CD4-positive, alpha-beta T cell treated with Interleukin-17A for 1 hour (primary cell): ENCODE results near the gene DIRAS1.

Experiments
- DNase-seq: peaks from one replicate; pipeline ENCODE4 v3.0.0-alpha.2; 2020

DIRAS1 gene

DNA sequence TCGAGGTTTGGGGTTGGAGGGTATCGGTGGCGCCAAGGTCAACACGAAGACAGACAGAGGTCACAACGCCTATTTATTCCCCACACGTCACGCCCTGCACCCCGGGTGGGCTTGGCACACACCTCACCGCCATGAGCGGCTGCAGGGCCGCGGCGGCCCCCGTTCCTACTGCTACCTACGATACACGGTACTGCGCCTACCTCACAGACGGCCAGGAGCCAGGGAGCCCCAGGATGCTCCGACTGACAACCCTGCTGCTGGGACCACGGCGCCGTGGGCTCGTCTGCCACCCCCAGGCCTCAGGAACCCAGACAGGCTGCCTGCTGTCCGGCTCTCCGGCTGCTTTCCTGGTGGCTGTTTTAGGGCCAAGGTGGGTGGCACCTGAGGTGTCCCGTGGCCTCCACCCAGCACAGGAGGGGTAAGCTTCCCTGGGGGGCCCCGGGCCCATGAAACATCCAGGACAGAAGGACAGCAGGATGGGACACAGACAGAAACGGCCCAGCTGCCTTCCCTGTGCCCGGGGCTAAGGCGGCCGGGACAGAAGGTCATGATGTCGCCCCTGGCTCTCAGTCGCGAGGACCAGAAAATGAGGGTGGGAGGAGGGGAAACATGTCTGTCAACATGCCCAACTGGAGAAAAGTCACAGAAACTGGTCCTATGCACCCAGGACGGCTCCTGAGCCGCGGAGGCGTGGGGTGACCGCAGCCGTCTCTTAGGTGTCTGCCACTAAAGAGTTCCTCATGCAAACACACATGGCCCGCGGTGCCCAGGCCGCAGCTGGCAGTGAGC lies 33.7 kb upstream of the DIRAS1 start:
- no peak for DNase-seq

DNA sequence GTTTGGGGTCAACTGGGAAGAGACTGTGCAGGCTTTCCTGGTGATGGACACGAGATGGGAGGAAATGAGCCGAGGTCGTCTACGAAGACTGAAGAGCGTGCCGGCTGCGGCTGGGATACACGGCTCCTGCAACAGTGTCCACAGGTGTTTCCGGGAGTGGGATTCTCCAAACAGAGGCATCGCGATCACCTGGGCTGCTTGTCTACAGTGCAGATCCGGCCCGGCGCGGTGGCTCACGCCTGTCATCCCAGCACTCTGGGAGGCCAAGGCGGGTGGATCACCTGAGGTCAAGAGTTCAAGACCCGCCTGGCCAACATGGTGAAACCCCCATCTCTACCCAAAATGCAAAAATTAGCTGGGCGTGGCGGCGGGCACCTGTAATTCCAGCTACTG lies 30.3 kb upstream of the DIRAS1 start:
- DNase-seq: no peak

- DNase-seq: no peak
Observed at GRCh38 chr19:2750808-2751437, 29.8 kb upstream of the DIRAS1 start.

- no peak for DNase-seq
Observed at GRCh38 chr19:2747349-2747748, 26.2 kb upstream of the DIRAS1 start.

GRCh38 chr19:2744113-2744512 lies 22.9 kb upstream of the DIRAS1 start:
- no peak for DNase-seq

- DNase-seq: no peak
Observed at GRCh38 chr19:2743099-2743498, 21.9 kb upstream of the DIRAS1 start.

DNA sequence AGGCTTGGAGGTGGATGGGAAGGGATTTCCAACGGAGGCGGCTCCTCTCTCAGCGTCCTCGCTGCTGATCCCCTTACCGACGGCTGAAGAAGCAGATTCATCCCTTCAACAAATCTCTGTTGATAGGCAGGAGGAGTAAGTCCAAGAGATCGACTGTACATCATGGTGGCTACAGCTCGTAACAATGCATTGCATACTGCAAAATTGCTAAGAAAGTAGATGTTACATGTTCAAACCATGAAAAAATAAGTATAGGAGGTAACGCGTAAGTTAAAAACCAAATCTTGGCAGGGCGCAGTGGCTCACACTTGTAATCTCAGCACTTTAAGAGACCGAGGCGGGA lies 19.1 kb upstream of the DIRAS1 start:
- DNase-seq: no peak

GRCh38 chr19:2739602-2740313 lies 18.6 kb upstream of the DIRAS1 start, which contains the start of gene SLC39A3:
Gene SLC39A3 (minus strand): TSS chr19:2740017. CDS start chr19:2737257, 2,760 bp downstream.
- peak; percentile 99 for DNase-seq

- DNase-seq: no peak
Observed at GRCh38 chr19:2736550-2737190, 15.5 kb upstream of the DIRAS1 start.

DNA sequence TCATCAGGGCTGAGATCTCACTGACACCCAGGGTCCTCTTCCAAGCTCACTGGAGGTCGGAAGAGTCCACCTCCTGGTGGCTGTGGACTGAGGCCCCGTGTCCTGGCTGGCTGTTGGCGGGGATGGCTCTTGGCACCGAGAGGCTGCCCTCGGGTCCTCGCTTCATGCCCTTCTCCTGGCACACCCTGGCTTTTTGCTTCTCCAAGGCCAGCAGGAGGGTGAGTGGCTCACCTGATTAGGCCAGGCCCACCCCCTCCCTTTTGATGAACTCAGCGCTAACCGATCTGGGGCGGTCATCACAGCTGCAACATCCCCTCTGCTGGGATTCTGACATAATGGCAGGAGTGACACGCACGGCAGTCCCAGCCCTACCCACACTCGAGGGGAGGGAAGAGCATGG lies 14.2 kb upstream of the DIRAS1 start:
- DNase-seq: no peak

- DNase-seq: no peak
Observed at GRCh38 chr19:2734589-2735288, 13.6 kb upstream of the DIRAS1 start.

GRCh38 chr19:2733930-2734588 lies 12.9 kb upstream of the DIRAS1 start:
- DNase-seq: no peak

DNA sequence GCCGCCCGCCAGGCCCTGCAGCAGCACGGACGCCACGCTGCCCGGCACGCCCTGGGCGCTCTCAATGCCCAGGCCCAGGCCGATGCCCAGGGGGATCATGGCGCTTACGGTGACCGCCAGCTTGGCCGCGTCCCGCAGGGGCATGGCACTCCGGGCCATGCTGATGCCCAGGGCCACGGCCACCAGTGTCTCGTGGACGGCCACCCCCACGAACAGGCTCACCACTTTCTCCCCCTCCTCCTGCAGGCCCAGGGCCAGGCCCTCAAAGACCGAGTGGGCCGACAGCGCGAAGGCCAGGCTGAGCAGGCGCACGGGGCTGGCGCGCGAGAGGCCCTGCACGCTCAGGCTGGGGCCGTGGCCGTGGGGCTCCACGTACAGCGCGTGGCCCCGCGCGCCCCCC lies 11.7 kb upstream of the DIRAS1 start:
- DNase-seq: no peak

- no peak for DNase-seq
Observed at GRCh38 chr19:2732157-2732725, 11.1 kb upstream of the DIRAS1 start.

DNA sequence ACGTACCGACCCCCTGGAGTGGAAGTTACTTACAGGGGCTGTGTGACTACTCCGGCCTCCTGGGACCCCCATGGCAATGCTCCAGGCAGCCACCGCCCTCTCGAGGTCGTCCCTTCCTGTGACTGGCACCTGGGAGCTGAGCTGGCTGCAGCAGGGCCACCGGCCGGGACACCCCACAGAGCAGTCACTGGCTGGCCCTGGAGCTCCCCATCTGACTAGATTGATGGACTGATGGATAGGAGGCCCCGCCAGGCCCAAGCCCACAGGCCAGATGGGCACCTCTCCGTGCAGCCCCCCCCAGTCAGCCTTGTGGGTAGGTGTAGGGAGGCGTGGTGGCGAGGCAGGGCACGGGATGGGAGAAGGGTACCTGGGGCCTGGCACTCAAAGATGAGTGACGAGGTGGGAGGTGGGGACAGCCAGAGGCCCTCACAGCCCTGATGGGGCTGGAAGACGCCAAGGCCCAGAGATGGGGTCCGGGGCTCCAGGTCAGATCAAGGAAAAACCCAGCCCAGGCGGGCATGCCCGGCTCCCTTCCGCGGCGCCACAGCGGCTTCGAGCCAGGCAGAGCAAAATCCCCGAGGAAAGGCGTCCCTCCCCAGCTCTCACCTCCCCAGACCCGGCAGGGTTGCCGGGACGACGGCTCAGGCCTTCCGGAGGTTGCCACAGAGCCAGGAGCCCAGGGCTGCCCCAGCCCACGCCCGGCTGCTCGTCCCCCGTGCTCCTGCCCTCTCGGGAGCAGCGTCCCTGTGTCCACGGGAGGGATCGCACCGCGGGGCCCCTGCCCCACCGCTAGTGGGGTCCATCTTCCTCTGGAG lies 10.2 kb upstream of the DIRAS1 start:
- DNase-seq: no peak

DNA sequence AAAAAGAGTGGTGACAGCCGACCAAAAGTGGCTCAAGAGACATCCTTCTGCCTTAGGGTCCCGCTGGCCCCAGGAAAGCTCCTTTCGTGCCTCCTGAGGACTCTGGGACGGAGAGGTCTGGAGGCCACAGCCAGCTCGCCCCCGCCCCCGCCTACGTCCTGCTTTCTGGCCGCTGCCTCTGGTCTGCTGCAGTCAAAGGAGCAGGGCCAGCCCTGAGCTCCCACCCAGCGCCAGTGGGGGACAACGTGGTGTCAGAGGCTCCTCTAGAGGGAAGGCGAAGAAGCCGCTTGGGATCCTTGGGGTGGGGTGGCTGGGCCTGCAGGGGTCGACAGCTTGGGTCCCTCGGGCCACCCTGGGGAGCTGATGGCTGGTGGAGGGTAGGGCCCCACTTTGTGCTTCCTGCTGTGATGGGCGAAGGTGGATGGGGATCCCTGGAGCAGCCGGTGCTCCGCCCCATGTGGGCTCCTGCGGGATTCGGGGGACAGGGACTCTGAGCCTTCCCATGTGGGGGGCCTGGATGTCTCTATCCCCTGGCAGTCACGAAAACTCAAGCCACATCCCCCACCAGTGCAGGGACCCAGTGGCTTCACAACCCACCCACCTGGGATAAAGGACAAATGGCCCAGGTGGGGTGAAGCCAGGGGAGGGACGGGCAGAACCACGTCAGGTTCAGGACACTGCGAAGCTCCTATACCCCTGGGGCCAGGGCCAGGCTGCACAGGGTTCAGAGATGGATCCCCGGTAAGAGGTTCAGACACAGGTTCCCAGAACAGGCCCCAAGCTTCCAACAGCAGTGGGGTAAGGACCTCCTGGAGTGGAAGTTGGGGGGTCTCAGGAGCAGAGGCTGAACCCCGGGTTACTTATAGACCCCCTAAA lies 9.0 kb upstream of the DIRAS1 start:
- no peak for DNase-seq

GRCh38 chr19:2728783-2729387 lies 7.7 kb upstream of the DIRAS1 start:
- DNase-seq: no peak

- DNase-seq: no peak
Observed at GRCh38 chr19:2727640-2727944, 6.4 kb upstream of the DIRAS1 start.

GRCh38 chr19:2726904-2727639 lies 5.9 kb upstream of the DIRAS1 start:
- no peak for DNase-seq
